DOHH2 (cell line): ENCODE data around the gene KIF2B.

Experiments used
- CTCF ChIP-seq: fragments of 200-600 bp; sonication (generic); IDR thresholded peaks from one replicate; pipeline ENCODE4 v1.5.1; 2014; ENCODE audit warnings: antibody characterized with exemption, mild to moderate bottlenecking, low read depth, low read length; ENCODE audit not compliant: poor library complexity, severe bottlenecking
- EZH2phosphoT487 ChIP-seq: fragments of 200-600 bp; sonication (generic); IDR thresholded peaks from 2 replicates; pipeline ENCODE4 v1.6.1; 2017; ENCODE audit warnings: borderline replicate concordance, mild to moderate bottlenecking, antibody characterized with exemption, low read length, moderate library complexity, mixed read lengths

- TF ChIP-seq CTCF (no peak), EZH2phosphoT487 (no peak)
Observed at GRCh38 chr17:53837131-53837530, 14.4 kb downstream of the KIF2B start.
